Measurements from ENCODE around the gene GAS1.
A peak's percentile ranks its signal among the peaks of the same experiment; 100 is the strongest.

GAS1 gene

GRCh38 chr9:86945728-86946200 is 1.5 kb downstream of the GAS1 start:
- peak overlapping the region; percentile 57 to 87 for H3K4me3 ChIP-seq (ENCODE audit: low read depth in 1 of 2, low read length in 2 of 2)
- peak overlapping the region; percentile 48 to 68 for H3K9ac ChIP-seq (ENCODE audit: low read depth in 1 of 2, low read length in 2 of 2)
- H3K27me3 ChIP-seq (ENCODE audit: control insufficient read depth in 1 of 2, insufficient read depth in 2 of 2, low read length in 2 of 2) = peaks cover 9 to 36% of the 10 kb centered on the region in 2 donors

DNA sequence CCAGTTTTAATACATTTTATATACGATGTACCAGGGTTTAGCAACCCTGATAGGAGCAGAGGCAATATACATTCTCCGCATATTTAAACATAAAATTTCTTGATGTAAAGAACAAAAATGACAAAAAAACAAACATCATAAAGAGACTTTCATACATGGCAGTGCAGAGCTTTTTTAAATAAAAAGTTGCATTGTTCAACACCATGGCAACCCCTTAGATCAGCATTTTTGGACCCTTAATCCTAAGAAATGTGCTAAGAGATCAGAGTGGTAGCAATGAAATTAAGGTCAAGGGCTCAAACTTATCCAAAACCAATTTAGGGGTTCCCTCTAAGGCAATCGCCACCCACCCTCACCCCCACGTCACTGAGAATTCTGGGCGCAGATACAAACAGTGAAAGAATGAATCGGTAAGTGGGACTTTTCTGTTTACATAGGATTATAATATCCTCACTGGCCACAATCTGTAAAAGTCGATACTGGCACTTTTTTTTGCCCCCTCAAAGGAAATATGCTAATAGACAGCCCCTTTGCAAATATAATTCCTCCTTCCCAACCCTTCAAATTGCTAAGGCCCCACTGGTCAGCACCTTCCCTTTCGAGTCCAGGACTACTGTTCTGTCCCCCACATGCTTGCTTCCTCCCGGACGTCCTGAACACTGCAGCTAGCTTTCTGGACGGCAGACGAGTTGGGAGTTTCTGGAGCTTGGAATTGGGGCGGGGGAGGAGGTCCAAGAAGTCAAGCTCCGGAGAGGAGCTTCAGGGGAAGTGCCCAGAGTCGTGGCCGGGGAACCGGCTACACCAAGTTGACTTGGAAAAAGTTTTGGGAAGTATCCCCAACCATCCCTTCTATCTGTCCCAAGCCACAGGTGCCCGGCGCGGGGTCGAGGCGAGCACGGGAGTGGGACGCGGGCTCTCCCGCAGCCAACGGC is 2.2 kb downstream of the GAS1 start:
- peak overlapping the region; percentile 48 to 68 for H3K9ac ChIP-seq (ENCODE audit: low read depth in 1 of 2, low read length in 2 of 2)
- peaks cover 8 to 30% of the 10 kb centered on the region in 2 donors for H3K4me1 ChIP-seq (ENCODE audit: control insufficient read depth in 1 of 2, insufficient read depth in 2 of 2, low read length in 2 of 2)
- no peak overlapping the region for H3K27ac ChIP-seq (ENCODE audit: low read depth, low read length)
- peaks cover 10 to 41% of the 10 kb centered on the region in 2 donors for H3K27me3 ChIP-seq (ENCODE audit: control insufficient read depth in 1 of 2, insufficient read depth in 2 of 2, low read length in 2 of 2)
- no peaks in the 10 kb centered on the region for H3K9me3 ChIP-seq (ENCODE audit: control insufficient read depth in 1 of 2, low read length in 2 of 2)
- H3K4me3 ChIP-seq (ENCODE audit: low read depth in 1 of 2, low read length in 2 of 2) = peak overlapping the region; percentile 57 to 87
- H3K36me3 ChIP-seq (ENCODE audit: control insufficient read depth in 1 of 2, insufficient read depth in 2 of 2, low read length in 2 of 2) = no peaks in the 10 kb centered on the region

More at GRCh38 chr9:86945728-86946200, 1.5 kb downstream of the GAS1 start:
- Histone ChIP-seq H3K4me1 (ENCODE audit: control insufficient read depth in 1 of 2, insufficient read depth in 2 of 2, low read length in 2 of 2) (peaks cover 8 to 30% of the 10 kb centered on the region in 2 donors), H3K36me3 (ENCODE audit: control insufficient read depth in 1 of 2, insufficient read depth in 2 of 2, low read length in 2 of 2) (no peaks in the 10 kb centered on the region), H3K27ac (ENCODE audit: low read depth, low read length) (peak overlapping the region; percentile 66), H3K9me3 (ENCODE audit: control insufficient read depth in 1 of 2, low read length in 2 of 2) (peaks cover 0 to under 1% of the 10 kb centered on the region in 2 donors)

- Histone ChIP-seq H3K9me3 (ENCODE audit: control insufficient read depth in 1 of 2, low read length in 2 of 2) (no peaks in the 10 kb centered on the region), H3K4me3 (ENCODE audit: low read depth in 1 of 2, low read length in 2 of 2) (peak overlapping the region in 1 of 2 donors; percentile 13), H3K27me3 (ENCODE audit: control insufficient read depth in 1 of 2, insufficient read depth in 2 of 2, low read length in 2 of 2) (peaks cover 18 to 45% of the 10 kb centered on the region in 2 donors), H3K36me3 (ENCODE audit: control insufficient read depth in 1 of 2, insufficient read depth in 2 of 2, low read length in 2 of 2) (no peaks in the 10 kb centered on the region), H3K9ac (ENCODE audit: low read depth in 1 of 2, low read length in 2 of 2) (no peak overlapping the region), H3K27ac (ENCODE audit: low read depth, low read length) (no peak overlapping the region), H3K4me1 (ENCODE audit: control insufficient read depth in 1 of 2, insufficient read depth in 2 of 2, low read length in 2 of 2) (peaks cover 8 to 21% of the 10 kb centered on the region in 2 donors)
Observed at GRCh38 chr9:86943201-86944113, 3.8 kb downstream of the GAS1 start.

GRCh38 chr9:86942281-86943200 is 4.8 kb downstream of the GAS1 start:
- Histone ChIP-seq H3K9ac (ENCODE audit: low read depth in 1 of 2, low read length in 2 of 2) (no peak overlapping the region), H3K9me3 (ENCODE audit: control insufficient read depth in 1 of 2, low read length in 2 of 2) (no peaks in the 10 kb centered on the region), H3K36me3 (ENCODE audit: control insufficient read depth in 1 of 2, insufficient read depth in 2 of 2, low read length in 2 of 2) (no peaks in the 10 kb centered on the region), H3K27me3 (ENCODE audit: control insufficient read depth in 1 of 2, insufficient read depth in 2 of 2, low read length in 2 of 2) (peaks cover 18 to 45% of the 10 kb centered on the region in 2 donors), H3K4me3 (ENCODE audit: low read depth in 1 of 2, low read length in 2 of 2) (no peak overlapping the region), H3K27ac (ENCODE audit: low read depth, low read length) (no peak overlapping the region), H3K4me1 (ENCODE audit: control insufficient read depth in 1 of 2, insufficient read depth in 2 of 2, low read length in 2 of 2) (peaks cover 8 to 21% of the 10 kb centered on the region in 2 donors)

DNA sequence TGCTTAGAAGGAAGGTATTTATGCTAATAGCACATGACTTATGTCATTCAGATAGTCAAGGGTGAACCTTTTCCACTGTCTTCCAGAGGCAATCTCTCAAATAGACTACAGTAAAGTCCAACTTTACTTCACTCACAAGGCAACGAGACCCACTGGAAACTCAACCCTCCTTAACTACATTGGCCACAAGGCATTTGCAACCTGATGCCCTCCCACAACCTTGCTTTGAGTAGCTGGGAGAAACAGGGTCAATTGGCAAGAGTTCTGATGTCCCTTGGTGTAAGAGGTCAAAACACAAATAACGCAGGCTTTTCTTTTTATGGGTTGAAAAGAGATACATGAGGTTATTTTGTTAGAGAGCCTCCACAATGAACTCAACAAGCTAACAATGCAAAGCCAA is 6.1 kb downstream of the GAS1 start:
- Histone ChIP-seq H3K4me3 (ENCODE audit: low read depth in 1 of 2, low read length in 2 of 2) (no peak overlapping the region), H3K9ac (ENCODE audit: low read depth in 1 of 2, low read length in 2 of 2) (no peak overlapping the region), H3K36me3 (ENCODE audit: control insufficient read depth in 1 of 2, insufficient read depth in 2 of 2, low read length in 2 of 2) (no peaks in the 10 kb centered on the region), H3K27me3 (ENCODE audit: control insufficient read depth in 1 of 2, insufficient read depth in 2 of 2, low read length in 2 of 2) (peaks cover 18 to 45% of the 10 kb centered on the region in 2 donors), H3K27ac (ENCODE audit: low read depth, low read length) (no peak overlapping the region), H3K9me3 (ENCODE audit: control insufficient read depth in 1 of 2, low read length in 2 of 2) (no peaks in the 10 kb centered on the region), H3K4me1 (ENCODE audit: control insufficient read depth in 1 of 2, insufficient read depth in 2 of 2, low read length in 2 of 2) (peaks cover 8 to 21% of the 10 kb centered on the region in 2 donors)

GRCh38 chr9:86940774-86941173 is 6.5 kb downstream of the GAS1 start:
- Histone ChIP-seq H3K27me3 (ENCODE audit: control insufficient read depth in 1 of 2, insufficient read depth in 2 of 2, low read length in 2 of 2) (peaks cover 18 to 45% of the 10 kb centered on the region in 2 donors), H3K4me3 (ENCODE audit: low read depth in 1 of 2, low read length in 2 of 2) (no peak overlapping the region), H3K27ac (ENCODE audit: low read depth, low read length) (no peak overlapping the region), H3K9ac (ENCODE audit: low read depth in 1 of 2, low read length in 2 of 2) (no peak overlapping the region), H3K36me3 (ENCODE audit: control insufficient read depth in 1 of 2, insufficient read depth in 2 of 2, low read length in 2 of 2) (no peaks in the 10 kb centered on the region), H3K9me3 (ENCODE audit: control insufficient read depth in 1 of 2, low read length in 2 of 2) (no peaks in the 10 kb centered on the region), H3K4me1 (ENCODE audit: control insufficient read depth in 1 of 2, insufficient read depth in 2 of 2, low read length in 2 of 2) (peaks cover 8 to 21% of the 10 kb centered on the region in 2 donors)

DNA sequence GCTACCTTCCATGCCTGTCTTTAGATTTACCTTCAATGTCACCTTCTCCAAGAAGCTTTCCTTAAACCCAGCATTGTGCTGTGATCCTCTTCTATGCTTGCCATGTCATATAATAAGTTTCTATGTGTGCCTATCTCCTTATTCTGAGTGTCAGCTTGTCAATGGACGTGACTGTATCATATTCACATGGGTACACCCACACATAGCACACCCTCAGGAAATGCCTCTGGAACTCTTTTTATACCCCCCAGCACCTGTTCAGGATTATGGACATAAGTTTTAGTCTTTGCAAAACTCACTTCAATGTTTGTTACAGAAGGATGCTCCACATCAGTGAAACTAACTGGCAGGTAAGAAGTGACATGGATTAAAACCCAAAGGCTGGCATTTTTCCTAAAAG is 7.4 kb downstream of the GAS1 start:
- H3K4me1 ChIP-seq (ENCODE audit: control insufficient read depth in 1 of 2, insufficient read depth in 2 of 2, low read length in 2 of 2) = peaks cover under 1 to 15% of the 10 kb centered on the region in 2 donors
- no peaks in the 10 kb centered on the region for H3K36me3 ChIP-seq (ENCODE audit: control insufficient read depth in 1 of 2, insufficient read depth in 2 of 2, low read length in 2 of 2)
- no peaks in the 10 kb centered on the region for H3K9me3 ChIP-seq (ENCODE audit: control insufficient read depth in 1 of 2, low read length in 2 of 2)
- no peak overlapping the region for H3K27ac ChIP-seq (ENCODE audit: low read depth, low read length)
- H3K4me3 ChIP-seq (ENCODE audit: low read depth in 1 of 2, low read length in 2 of 2) = no peak overlapping the region
- H3K27me3 ChIP-seq (ENCODE audit: control insufficient read depth in 1 of 2, insufficient read depth in 2 of 2, low read length in 2 of 2) = peaks cover 18 to 38% of the 10 kb centered on the region in 2 donors
- no peak overlapping the region for H3K9ac ChIP-seq (ENCODE audit: low read depth in 1 of 2, low read length in 2 of 2)

DNA sequence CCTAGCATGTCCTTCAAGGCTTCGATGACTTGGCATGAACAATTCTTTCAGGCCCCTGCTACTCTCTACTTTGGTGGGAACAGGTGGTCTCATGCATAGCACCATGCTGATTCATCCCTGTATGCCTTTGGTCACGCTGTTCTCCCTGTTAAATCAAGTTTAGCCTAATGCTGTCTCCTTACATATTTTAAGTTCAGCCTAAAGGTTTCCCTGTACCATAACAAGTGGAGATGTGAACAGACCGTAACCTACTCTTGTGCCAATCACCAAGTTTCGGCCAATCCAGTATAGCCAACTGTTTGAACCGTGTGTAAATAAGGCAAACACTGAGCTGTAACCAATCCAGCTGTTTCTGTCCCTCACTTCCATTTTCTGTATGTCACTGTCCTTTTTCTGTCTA is 8.0 kb downstream of the GAS1 start:
- Histone ChIP-seq H3K36me3 (ENCODE audit: control insufficient read depth in 1 of 2, insufficient read depth in 2 of 2, low read length in 2 of 2) (no peaks in the 10 kb centered on the region), H3K4me1 (ENCODE audit: control insufficient read depth in 1 of 2, insufficient read depth in 2 of 2, low read length in 2 of 2) (peaks cover 0 to 12% of the 10 kb centered on the region in 2 donors), H3K9ac (ENCODE audit: low read depth in 1 of 2, low read length in 2 of 2) (no peak overlapping the region), H3K9me3 (ENCODE audit: control insufficient read depth in 1 of 2, low read length in 2 of 2) (no peaks in the 10 kb centered on the region), H3K4me3 (ENCODE audit: low read depth in 1 of 2, low read length in 2 of 2) (no peak overlapping the region), H3K27ac (ENCODE audit: low read depth, low read length) (no peak overlapping the region), H3K27me3 (ENCODE audit: control insufficient read depth in 1 of 2, insufficient read depth in 2 of 2, low read length in 2 of 2) (peaks cover 18 to 36% of the 10 kb centered on the region in 2 donors)

- Histone ChIP-seq H3K36me3 (ENCODE audit: control insufficient read depth in 1 of 2, insufficient read depth in 2 of 2, low read length in 2 of 2) (no peaks in the 10 kb centered on the region), H3K4me3 (ENCODE audit: low read depth in 1 of 2, low read length in 2 of 2) (no peak overlapping the region), H3K9me3 (ENCODE audit: control insufficient read depth in 1 of 2, low read length in 2 of 2) (no peaks in the 10 kb centered on the region), H3K4me1 (ENCODE audit: control insufficient read depth in 1 of 2, insufficient read depth in 2 of 2, low read length in 2 of 2) (peaks cover 0 to 9% of the 10 kb centered on the region in 2 donors), H3K9ac (ENCODE audit: low read depth in 1 of 2, low read length in 2 of 2) (no peak overlapping the region), H3K27me3 (ENCODE audit: control insufficient read depth in 1 of 2, insufficient read depth in 2 of 2, low read length in 2 of 2) (peaks cover 18 to 31% of the 10 kb centered on the region in 2 donors), H3K27ac (ENCODE audit: low read depth, low read length) (no peak overlapping the region)
Observed at GRCh38 chr9:86938780-86939179, 8.5 kb downstream of the GAS1 start.
